HCT116 (cell line): ENCODE results near the gene PHTF1. TPM values are rescaled to one million over a fixed set of nuclear protein-coding genes. Genes with fewer than 3 reads are reported as not detected.

Experiments
- ATAC-seq: fragments of 200-7000 bp; cut with Tn5 transposase; 2 replicates; pipeline ENCODE4 v1.9.1; 2020; ENCODE audit warnings: mild to moderate bottlenecking, moderate library complexity
- BruUV-seq: library from RNA; stranded (reverse); fragments of 400-500 nt; replicated peaks from 2 replicates; lab custom pipeline; 2021; lab: Mats Ljungman, UMichigan
- CTCF ChIA-PET: fragments of 300-600 bp; sonication (Branson Sonifier 250); formaldehyde crosslinking; loops from one replicate; lab custom pipeline; 2021; ENCODE audit warnings: antibody characterized with exemption; lab: Charles Lee
- POLR2A ChIA-PET: fragments of 300-600, 350-600 bp; sonication (Branson Sonifier 250); formaldehyde crosslinking; loops from one replicate; lab custom pipeline; 2021; ENCODE audit warnings: antibody characterized with exemption; lab: Charles Lee
- RAD21 ChIA-PET, 2 experiments: fragments of 300-600 bp; sonication (Branson Sonifier 250); formaldehyde crosslinking; loops; one replicate each; lab custom pipeline; 2023; ENCODE audit warnings: low total read pairs in 2 of 2; ENCODE audit not compliant: uncharacterized antibody in 2 of 2, unreplicated experiment in 2 of 2, low non-redundant PET in 1 of 2; lab: Charles Lee
- DNase-seq: peaks from one replicate; pipeline ENCODE4 v3.0.0-alpha.2; 2010; ENCODE audit warnings: low read depth, low spot score
- H2AFZ ChIP-seq: fragments of 200-600 bp; shearing (Covaris generic), sonication (generic); 2 replicates; pipeline ENCODE4 v1.6.1; 2017; ENCODE audit warnings: low read depth, mixed run types, mixed read lengths, antibody characterized with exemption, low read length; ENCODE audit not compliant: poor library complexity, severe bottlenecking
- H3K27ac ChIP-seq: 2 replicates; pipeline ENCODE4 v1.5.1; 2012; ENCODE audit warnings: low read depth, low read length
- H3K27me3 ChIP-seq: fragments of 200-600 bp; sonication (generic); 2 replicates; pipeline ENCODE4 v1.6.1; 2016; ENCODE audit warnings: mixed run types, low read length, mixed read lengths; ENCODE audit not compliant: insufficient read depth
- H3K36me3 ChIP-seq, 2 experiments: fragments of 200-500 bp in 1 of 2; fragments of 200-600 bp in 1 of 2; sonication (Bioruptor generic) in 1 of 2; sonication (generic) in 1 of 2; 2 replicates each; pipeline versions ENCODE4 v1.5.1 to v1.6.1; 2014 to 2016; ENCODE audit warnings: low read length in 2 of 2, inconsistent platforms in 1 of 2, mixed read lengths in 1 of 2, mixed run types in 1 of 2; ENCODE audit not compliant: insufficient read depth in 2 of 2, control insufficient read depth in 1 of 2
- H3K4me1 ChIP-seq, 2 experiments: fragments of 200-600 bp in 1 of 2; sonication (generic) in 1 of 2; 2 replicates each; pipeline versions ENCODE4 v1.5.1 to v1.6.1; 2012 to 2017; ENCODE audit warnings: low read length in 2 of 2, inconsistent platforms in 1 of 2, mild to moderate bottlenecking in 1 of 2, mixed read lengths in 1 of 2, mixed run types in 1 of 2, moderate library complexity in 1 of 2; ENCODE audit not compliant: insufficient read depth in 2 of 2, control insufficient read depth in 1 of 2
- H3K4me2 ChIP-seq: fragments of 200-600 bp; sonication (generic); 2 replicates; pipeline ENCODE4 v1.6.1; 2017; ENCODE audit warnings: mixed run types, low read length, mixed read lengths
- H3K4me3 ChIP-seq, 2 experiments: fragments of 200-600 bp in 1 of 2; sonication (generic) in 1 of 2; replicated peaks in 1 of 2; 2 replicates each; pipeline ENCODE4 v1.5.1; 2011 to 2016; ENCODE audit warnings: low read length in 2 of 2, control low read depth in 1 of 2, low read depth in 1 of 2, mild to moderate bottlenecking in 1 of 2, mixed read lengths in 1 of 2, mixed run types in 1 of 2
- H3K79me2 ChIP-seq: fragments of 200-600 bp; sonication (generic); 2 replicates; pipeline ENCODE4 v1.6.1; 2017; ENCODE audit warnings: mild to moderate bottlenecking, mixed run types, low read length, moderate library complexity, mixed read lengths; ENCODE audit not compliant: insufficient read depth
- H3K9ac ChIP-seq: fragments of 200-600 bp; sonication (generic); 2 replicates; pipeline ENCODE4 v1.6.1; 2016; ENCODE audit warnings: low read length, mixed read lengths
- H3K9me2 ChIP-seq: fragments of 200-600 bp; sonication (generic), shearing (Covaris generic); 2 replicates; pipeline ENCODE4 v1.6.1; 2017; ENCODE audit warnings: mixed run types, mild to moderate bottlenecking, moderate library complexity; ENCODE audit not compliant: insufficient read depth
- H3K9me3 ChIP-seq, 2 experiments: fragments of 200-500 bp in 1 of 2; fragments of 200-600 bp in 1 of 2; sonication (Bioruptor generic) in 1 of 2; sonication (generic) in 1 of 2; 2 replicates each; pipeline ENCODE4 v1.6.1; 2014 to 2017; ENCODE audit warnings: low read length in 2 of 2, mixed read lengths in 2 of 2, inconsistent platforms in 1 of 2, low read depth in 1 of 2, mild to moderate bottlenecking in 1 of 2, mixed run types in 1 of 2, moderate library complexity in 1 of 2; ENCODE audit not compliant: control insufficient read depth in 1 of 2, insufficient read depth in 1 of 2
- H4K20me1 ChIP-seq: fragments of 200-600 bp; sonication (generic), shearing (Covaris generic); 2 replicates; pipeline ENCODE4 v1.6.1; 2017; ENCODE audit warnings: mixed run types, mild to moderate bottlenecking, moderate library complexity; ENCODE audit not compliant: insufficient read depth
- CBX3 ChIP-seq: IDR thresholded peaks from 2 replicates; pipeline ENCODE4 v1.6.1; 2012; ENCODE audit warnings: low read depth
- CEBPB ChIP-seq: IDR thresholded peaks from 2 replicates; pipeline ENCODE4 v1.6.1; 2012; ENCODE audit warnings: low read depth
- ELF1 ChIP-seq: IDR thresholded peaks from 2 replicates; pipeline ENCODE4 v1.6.1; 2012; ENCODE audit warnings: low read depth, borderline replicate concordance
- EZH2 ChIP-seq: fragments of 200-600 bp; sonication (generic); IDR thresholded peaks from 2 replicates; pipeline ENCODE4 v1.6.1; 2017; ENCODE audit warnings: antibody characterized with exemption, mixed run types
- FOSL1 ChIP-seq: IDR thresholded peaks from 2 replicates; pipeline ENCODE4 v1.6.1; 2012; ENCODE audit warnings: low read depth
- JUND ChIP-seq: IDR thresholded peaks from 2 replicates; pipeline ENCODE4 v1.6.1; 2012
- RAD21 ChIP-seq: IDR thresholded peaks from 2 replicates; pipeline ENCODE4 v1.6.1; 2012; ENCODE audit warnings: low read depth, mild to moderate bottlenecking
- SRF ChIP-seq: IDR thresholded peaks from 2 replicates; pipeline ENCODE4 v1.6.1; 2012; ENCODE audit warnings: low read depth
- ZFX ChIP-seq: fragments of 450-650 bp; IDR thresholded peaks from 2 replicates; pipeline ENCODE4 v1.6.1; 2017
- intact Hi-C: fragments of 100-400 bp; cut with micrococcal nuclease; formaldehyde crosslinking; loops from 2 replicates; pipeline ENCODE4 v1.10.0; 2022
- total RNA-seq: library from RNA; stranded (reverse); gene quantifications from one replicate; pipeline ENCODE4 v1.2.1, GENCODE V29; 2021; ENCODE audit not compliant: unreplicated experiment
- TF ChIP-seq, protein P1 (sequence below): IDR thresholded peaks from 2 replicates; pipeline ENCODE4 v1.6.1; 2012
- TF ChIP-seq, protein P2 (sequence below): IDR thresholded peaks from 2 replicates; pipeline ENCODE4 v1.6.1; 2011; ENCODE audit warnings: mild to moderate bottlenecking, low read length, moderate library complexity; ENCODE audit not compliant: insufficient replicate concordance; ENCODE audit errors: extremely low read depth

Gene PHTF1
- total RNA-seq, 1 experiment from 2014 or later, result 11.4 TPM

DNA sequence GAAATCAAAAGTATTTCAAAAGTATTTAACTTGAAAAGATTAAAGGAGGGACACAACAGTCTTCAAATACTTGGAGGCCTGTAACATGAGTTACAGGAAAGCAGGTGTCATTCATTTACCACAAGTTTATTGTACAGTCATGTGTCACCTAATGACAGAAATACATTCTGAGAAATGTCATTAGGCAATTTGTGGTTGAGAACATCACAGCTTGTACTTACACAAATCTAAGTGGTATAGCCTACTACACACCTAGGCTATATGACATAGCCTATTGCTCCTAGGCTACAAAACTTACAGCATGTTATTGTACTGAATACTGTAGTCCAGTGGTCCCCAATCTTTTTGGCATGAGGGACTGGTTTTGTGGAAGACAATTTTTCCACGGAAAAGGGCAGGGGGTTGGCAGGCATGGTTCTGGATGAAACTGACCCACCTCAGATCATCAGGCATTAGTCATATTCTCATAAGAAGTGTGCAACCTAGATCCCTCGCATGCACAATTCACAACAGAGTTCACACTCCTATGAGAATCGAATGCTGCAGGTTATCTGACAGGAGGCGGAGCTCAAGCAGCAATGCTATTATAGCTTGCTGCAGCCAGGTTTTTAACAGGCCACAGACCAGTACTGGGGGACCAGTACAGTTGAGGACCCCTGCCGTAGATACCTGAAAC is 25.0 kb upstream of the PHTF1 start:
- no peak overlapping the region for H2AFZ ChIP-seq
- H3K4me2 ChIP-seq, result no peak overlapping the region
- H3K9ac ChIP-seq, result no peak overlapping the region
- intact Hi-C loops, result no loop called here
- peaks cover 3 to 12% of the 10 kb centered on the region in 2 experiments for H3K4me1 ChIP-seq
- DNase-seq, result no peak
- H3K9me2 ChIP-seq, result no peaks in the 10 kb centered on the region
- TF ChIP-seq JUND, result no peak
- no peak for TF ChIP-seq CBX3
- no peak for TF ChIP-seq ELF1
- no peak for TF ChIP-seq FOSL1
- TF ChIP-seq RAD21, result no peak
- TF ChIP-seq, protein P1, sequence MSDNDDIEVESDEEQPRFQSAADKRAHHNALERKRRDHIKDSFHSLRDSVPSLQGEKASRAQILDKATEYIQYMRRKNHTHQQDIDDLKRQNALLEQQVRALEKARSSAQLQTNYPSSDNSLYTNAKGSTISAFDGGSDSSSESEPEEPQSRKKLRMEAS, result no peak
- TF ChIP-seq ZFX, result no peak
- no peak for TF ChIP-seq SRF
- TF ChIP-seq CEBPB, result no peak
- no peak for TF ChIP-seq EZH2
- TF ChIP-seq, protein P2, sequence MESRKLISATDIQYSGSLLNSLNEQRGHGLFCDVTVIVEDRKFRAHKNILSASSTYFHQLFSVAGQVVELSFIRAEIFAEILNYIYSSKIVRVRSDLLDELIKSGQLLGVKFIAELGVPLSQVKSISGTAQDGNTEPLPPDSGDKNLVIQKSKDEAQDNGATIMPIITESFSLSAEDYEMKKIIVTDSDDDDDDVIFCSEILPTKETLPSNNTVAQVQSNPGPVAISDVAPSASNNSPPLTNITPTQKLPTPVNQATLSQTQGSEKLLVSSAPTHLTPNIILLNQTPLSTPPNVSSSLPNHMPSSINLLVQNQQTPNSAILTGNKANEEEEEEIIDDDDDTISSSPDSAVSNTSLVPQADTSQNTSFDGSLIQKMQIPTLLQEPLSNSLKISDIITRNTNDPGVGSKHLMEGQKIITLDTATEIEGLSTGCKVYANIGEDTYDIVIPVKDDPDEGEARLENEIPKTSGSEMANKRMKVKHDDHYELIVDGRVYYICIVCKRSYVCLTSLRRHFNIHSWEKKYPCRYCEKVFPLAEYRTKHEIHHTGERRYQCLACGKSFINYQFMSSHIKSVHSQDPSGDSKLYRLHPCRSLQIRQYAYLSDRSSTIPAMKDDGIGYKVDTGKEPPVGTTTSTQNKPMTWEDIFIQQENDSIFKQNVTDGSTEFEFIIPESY, result no peak
- ChIA-PET CTCF (no interaction called here), POLR2A (no interaction called here), RAD21 (no interaction called here)
- BruUV-seq, result no TSS peak
- peaks cover 66% of the 10 kb centered on the region for H3K79me2 ChIP-seq
- H3K36me3 ChIP-seq, result no peaks in the 10 kb centered on the region
- no peaks in the 10 kb centered on the region for H3K9me3 ChIP-seq
- ATAC-seq, result no peak
- H3K4me3 ChIP-seq, result no peak overlapping the region
- H4K20me1 ChIP-seq, result no peaks in the 10 kb centered on the region
- H3K27me3 ChIP-seq, result no peaks in the 10 kb centered on the region
- no peak overlapping the region for H3K27ac ChIP-seq
